Panc1 (cell line): ENCODE measurements around the gene S100PBP. TPM values are rescaled to one million over a fixed set of nuclear protein-coding genes. Genes with fewer than 3 reads are reported as not detected.

ENCODE experiments used
- ATAC-seq: fragments of 200-7000 bp; cut with Tn5 transposase; 2 replicates; pipeline ENCODE4 v1.9.1; 2020; ENCODE audit warnings: mild to moderate bottlenecking, moderate library complexity
- BruUV-seq: library from RNA; stranded (reverse); fragments of 400-500 nt; replicated peaks from 2 replicates; lab custom pipeline; 2021; lab: Mats Ljungman, UMichigan
- CTCF ChIA-PET: fragments of 300-600 bp; sonication (Branson Sonifier 250); formaldehyde crosslinking; loops from one replicate; lab custom pipeline; 2022; ENCODE audit warnings: antibody characterized with exemption; lab: Charles Lee
- POLR2A ChIA-PET: fragments of 300-600 bp; sonication (Branson Sonifier 250); formaldehyde crosslinking; loops from one replicate; lab custom pipeline; 2022; ENCODE audit warnings: antibody characterized with exemption; lab: Charles Lee
- DNase-seq: peaks from one replicate; pipeline ENCODE4 v3.0.0-alpha.2; 2010; ENCODE audit warnings: low read depth, low spot score
- H3K27ac ChIP-seq: 2 replicates; pipeline ENCODE4 v1.5.1; 2011; ENCODE audit warnings: mild to moderate bottlenecking, low read length, inconsistent platforms
- H3K27me3 ChIP-seq: fragments of 200-500 bp; sonication (Bioruptor generic); 2 replicates; pipeline ENCODE4 v1.6.0; 2014; ENCODE audit warnings: low read length, inconsistent platforms; ENCODE audit not compliant: control insufficient read depth, insufficient read depth
- H3K36me3 ChIP-seq: fragments of 200-500 bp; sonication (Bioruptor generic); 2 replicates; pipeline ENCODE4 v1.5.1; 2014; ENCODE audit warnings: inconsistent platforms, mild to moderate bottlenecking, low read length, moderate library complexity; ENCODE audit not compliant: control insufficient read depth, insufficient read depth
- H3K4me1 ChIP-seq: 2 replicates; pipeline ENCODE4 v1.5.1; 2011; ENCODE audit warnings: inconsistent platforms, mild to moderate bottlenecking, low read length, moderate library complexity; ENCODE audit not compliant: control insufficient read depth, insufficient read depth
- H3K4me3 ChIP-seq, 2 experiments: 2 replicates each; pipeline ENCODE4 v1.5.1; 2011 to 2012; ENCODE audit warnings: low read depth in 2 of 2, low read length in 2 of 2, mild to moderate bottlenecking in 2 of 2, inconsistent platforms in 1 of 2, moderate library complexity in 1 of 2
- H3K9me3 ChIP-seq: fragments of 200-500 bp; sonication (Bioruptor generic); 2 replicates; pipeline ENCODE4 v1.5.1; 2014; ENCODE audit warnings: low read depth, mild to moderate bottlenecking, inconsistent platforms, low read length, moderate library complexity; ENCODE audit not compliant: control insufficient read depth, insufficient read depth
- CTCF ChIP-seq: fragments of 450-650 bp; IDR thresholded peaks from 2 replicates; pipeline ENCODE4 v1.5.1; 2017; ENCODE audit warnings: mild to moderate bottlenecking
- POLR2AphosphoS5 ChIP-seq: IDR thresholded peaks from 2 replicates; pipeline ENCODE4 v1.6.1; 2012; ENCODE audit warnings: mild to moderate bottlenecking, low read depth, low read length, moderate library complexity
- SIN3A ChIP-seq: IDR thresholded peaks from 2 replicates; pipeline ENCODE4 v1.6.1; 2012; ENCODE audit warnings: low read depth, mild to moderate bottlenecking, low read length, moderate library complexity, borderline replicate concordance; ENCODE audit not compliant: insufficient read depth
- TCF7L2 ChIP-seq: IDR thresholded peaks from 2 replicates; pipeline ENCODE4 v1.6.1; 2011; ENCODE audit warnings: mild to moderate bottlenecking, low read depth, low read length, inconsistent platforms
- in situ Hi-C: cut with HindIII; loops from 2 replicates; pipeline ENCODE4 v1.10.0; 2016; ENCODE audit warnings: low sequenced_read_pairs, low pct_unique_long_range_greater_than_20kb
- intact Hi-C: fragments of 100-400 bp; cut with micrococcal nuclease; formaldehyde crosslinking; loops from one replicate; pipeline ENCODE4 v1.10.0; 2022; ENCODE audit not compliant: unreplicated experiment
- total RNA-seq: library from RNA; stranded (reverse); gene quantifications from one replicate; pipeline ENCODE4 v1.2.1, GENCODE V29; 2021; ENCODE audit not compliant: unreplicated experiment
- TF ChIP-seq, protein P1 (sequence below), 2 experiments: IDR thresholded peaks; 2 replicates each; pipeline ENCODE4 v1.6.1; 2011 to 2012; ENCODE audit warnings: low read depth in 2 of 2, control low read depth in 1 of 2, low read length in 1 of 2, mild to moderate bottlenecking in 1 of 2, moderate library complexity in 1 of 2; ENCODE audit not compliant: insufficient read depth in 1 of 2

Gene S100PBP
- total RNA-seq, 1 experiment from 2014 or later: 55.4 TPM

- DNase-seq (no peak), ATAC-seq (no peak)
- CTCF ChIA-PET: no interaction called here
- H3K27ac ChIP-seq: no peak overlapping the region
- POLR2A ChIA-PET: no interaction called here
- no TSS peak for BruUV-seq
- H3K36me3 ChIP-seq: no peaks in the 10 kb centered on the region; the same call in 1 of the 2 replicates
- no peaks in the 10 kb centered on the region for H3K27me3 ChIP-seq
- H3K4me3 ChIP-seq: no peak overlapping the region
- intact Hi-C loops: no loop called here
- H3K4me1 ChIP-seq: peaks cover 9% of the 10 kb centered on the region; the same call in 1 of the 2 replicates
- TF ChIP-seq POLR2AphosphoS5 (no peak), SIN3A (no peak), CTCF (no peak), TCF7L2 (no peak)
- TF ChIP-seq, protein P1, sequence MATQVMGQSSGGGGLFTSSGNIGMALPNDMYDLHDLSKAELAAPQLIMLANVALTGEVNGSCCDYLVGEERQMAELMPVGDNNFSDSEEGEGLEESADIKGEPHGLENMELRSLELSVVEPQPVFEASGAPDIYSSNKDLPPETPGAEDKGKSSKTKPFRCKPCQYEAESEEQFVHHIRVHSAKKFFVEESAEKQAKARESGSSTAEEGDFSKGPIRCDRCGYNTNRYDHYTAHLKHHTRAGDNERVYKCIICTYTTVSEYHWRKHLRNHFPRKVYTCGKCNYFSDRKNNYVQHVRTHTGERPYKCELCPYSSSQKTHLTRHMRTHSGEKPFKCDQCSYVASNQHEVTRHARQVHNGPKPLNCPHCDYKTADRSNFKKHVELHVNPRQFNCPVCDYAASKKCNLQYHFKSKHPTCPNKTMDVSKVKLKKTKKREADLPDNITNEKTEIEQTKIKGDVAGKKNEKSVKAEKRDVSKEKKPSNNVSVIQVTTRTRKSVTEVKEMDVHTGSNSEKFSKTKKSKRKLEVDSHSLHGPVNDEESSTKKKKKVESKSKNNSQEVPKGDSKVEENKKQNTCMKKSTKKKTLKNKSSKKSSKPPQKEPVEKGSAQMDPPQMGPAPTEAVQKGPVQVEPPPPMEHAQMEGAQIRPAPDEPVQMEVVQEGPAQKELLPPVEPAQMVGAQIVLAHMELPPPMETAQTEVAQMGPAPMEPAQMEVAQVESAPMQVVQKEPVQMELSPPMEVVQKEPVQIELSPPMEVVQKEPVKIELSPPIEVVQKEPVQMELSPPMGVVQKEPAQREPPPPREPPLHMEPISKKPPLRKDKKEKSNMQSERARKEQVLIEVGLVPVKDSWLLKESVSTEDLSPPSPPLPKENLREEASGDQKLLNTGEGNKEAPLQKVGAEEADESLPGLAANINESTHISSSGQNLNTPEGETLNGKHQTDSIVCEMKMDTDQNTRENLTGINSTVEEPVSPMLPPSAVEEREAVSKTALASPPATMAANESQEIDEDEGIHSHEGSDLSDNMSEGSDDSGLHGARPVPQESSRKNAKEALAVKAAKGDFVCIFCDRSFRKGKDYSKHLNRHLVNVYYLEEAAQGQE (IDR thresholded peaks at IDR 0.05; ENCODE audit: insufficient read depth in 1 of 2, low read depth in 2 of 2, low read length in 1 of 2): no peak
- H3K9me3 ChIP-seq: no peaks in the 10 kb centered on the region
- in situ Hi-C loops: no loop called here
Observed at GRCh38 chr1:32896451-32896850, 79.0 kb downstream of the S100PBP start.

DNA sequence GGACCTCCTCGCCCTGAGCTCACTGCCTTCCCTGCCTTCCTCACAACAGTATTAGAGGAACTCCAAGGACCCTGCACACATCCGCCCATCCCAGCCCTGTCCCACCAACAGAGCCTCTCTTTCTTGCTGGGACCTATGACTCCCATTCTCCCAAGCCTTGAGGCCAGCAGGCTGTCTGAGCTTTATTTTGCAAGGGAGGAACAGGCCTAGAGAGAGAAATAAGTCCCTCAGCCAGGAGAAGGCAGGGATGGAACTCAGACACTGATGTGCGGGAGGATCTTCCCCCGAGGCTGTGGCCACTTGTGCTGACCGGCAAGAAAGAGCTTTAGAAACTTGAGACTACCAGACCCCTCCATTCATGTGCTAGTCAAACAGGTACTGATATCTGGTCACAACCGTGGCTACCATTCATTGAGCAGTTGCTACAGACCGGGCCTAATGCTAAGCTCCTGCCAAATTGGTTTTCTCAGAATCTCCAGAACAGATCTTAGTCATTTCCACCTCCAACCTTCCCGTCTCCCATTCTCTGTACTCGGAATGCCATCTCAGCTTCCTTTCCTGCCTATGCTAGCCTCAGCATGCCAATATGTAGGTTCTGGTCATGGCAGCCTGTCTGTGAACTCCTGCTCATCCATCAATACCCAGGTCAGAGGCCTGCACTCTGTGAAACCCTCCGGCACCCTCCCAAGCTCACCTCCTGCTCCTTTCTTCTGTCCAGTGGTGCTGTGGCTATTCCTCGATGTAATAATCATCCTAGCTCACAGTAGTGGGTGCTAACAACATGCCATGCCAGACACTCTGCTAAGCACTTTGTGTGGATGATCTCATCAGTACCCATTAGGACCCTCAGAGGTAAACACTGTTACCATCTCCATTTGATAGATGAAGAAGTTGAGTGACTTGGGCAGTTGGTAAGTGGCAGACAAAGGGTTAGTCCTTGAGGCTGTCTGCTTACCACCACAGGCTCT, 79.9 kb downstream of the S100PBP start:
- CTCF ChIA-PET: no interaction called here
- Histone ChIP-seq H3K4me3 (no peak overlapping the region), H3K27ac (no peak overlapping the region), H3K27me3 (no peaks in the 10 kb centered on the region), H3K4me1 (peaks cover 9% of the 10 kb centered on the region; the same call in 1 of the 2 replicates), H3K9me3 (no peaks in the 10 kb centered on the region), H3K36me3 (no peaks in the 10 kb centered on the region; the same call in 1 of the 2 replicates)
- POLR2A ChIA-PET: no interaction called here
- BruUV-seq: no TSS peak
- TF ChIP-seq SIN3A: no peak
- DNase-seq (no peak), ATAC-seq (no peak)
- intact Hi-C loops (no loop called here), in situ Hi-C loops (no loop called here)

- no peak overlapping the region for H3K27ac ChIP-seq
- ATAC-seq (no peak), DNase-seq (no peak)
- H3K27me3 ChIP-seq: no peaks in the 10 kb centered on the region
- in situ Hi-C loops (no loop called here), intact Hi-C loops (no loop called here)
- CTCF ChIA-PET: no interaction called here
- H3K36me3 ChIP-seq: no peaks in the 10 kb centered on the region; the same call in 1 of the 2 replicates
- BruUV-seq: no TSS peak
- H3K4me3 ChIP-seq: no peak overlapping the region
- peaks cover 9% of the 10 kb centered on the region; the same call in 1 of the 2 replicates for H3K4me1 ChIP-seq
- POLR2A ChIA-PET: no interaction called here
- TF ChIP-seq CTCF (no peak), SIN3A (no peak), POLR2AphosphoS5 (no peak), TCF7L2 (no peak)
- TF ChIP-seq, protein P1 (IDR thresholded peaks at IDR 0.05; ENCODE audit: insufficient read depth in 1 of 2, low read depth in 2 of 2, low read length in 1 of 2): no peak
- H3K9me3 ChIP-seq: no peaks in the 10 kb centered on the region
Observed at GRCh38 chr1:32898056-32898455, 80.6 kb downstream of the S100PBP start.
